ENCODE results near the gene SHD. TPM values are rescaled to one million over a fixed set of nuclear protein-coding genes. Genes with fewer than 3 reads are reported as not detected.

Gene SHD
- total RNA-seq, 1 experiment from 2014 or later = 2.0 TPM

DNA sequence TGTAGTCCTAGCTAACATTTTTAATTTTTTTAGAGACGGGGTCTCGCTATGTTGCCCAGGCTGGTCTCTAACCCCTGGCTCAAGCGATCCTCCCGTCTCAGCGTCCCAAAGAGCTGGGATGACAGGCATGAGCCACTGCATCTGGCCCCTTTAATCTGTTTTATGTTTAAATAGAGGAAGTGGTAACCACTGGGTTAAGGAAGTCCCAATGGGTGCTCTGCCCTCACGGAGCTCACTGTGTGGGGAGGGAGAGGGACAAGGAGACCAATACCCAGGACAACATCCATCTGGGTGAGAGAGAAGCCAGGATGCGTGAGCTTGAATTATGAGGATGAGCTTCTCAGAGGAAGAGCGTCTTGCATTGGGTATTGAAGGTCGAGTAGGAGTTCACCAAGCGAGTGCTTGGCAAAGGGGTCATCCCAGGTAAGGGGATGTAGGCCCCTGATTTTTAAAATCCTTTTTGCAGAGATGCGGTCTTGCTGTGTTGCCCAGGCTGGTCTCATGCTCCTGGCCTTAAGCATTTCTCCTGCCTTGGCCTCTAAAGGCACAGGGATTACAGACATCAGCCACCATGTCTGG, 18.4 kb upstream of the SHD start (continued):
- TF ChIP-seq, protein P1, sequence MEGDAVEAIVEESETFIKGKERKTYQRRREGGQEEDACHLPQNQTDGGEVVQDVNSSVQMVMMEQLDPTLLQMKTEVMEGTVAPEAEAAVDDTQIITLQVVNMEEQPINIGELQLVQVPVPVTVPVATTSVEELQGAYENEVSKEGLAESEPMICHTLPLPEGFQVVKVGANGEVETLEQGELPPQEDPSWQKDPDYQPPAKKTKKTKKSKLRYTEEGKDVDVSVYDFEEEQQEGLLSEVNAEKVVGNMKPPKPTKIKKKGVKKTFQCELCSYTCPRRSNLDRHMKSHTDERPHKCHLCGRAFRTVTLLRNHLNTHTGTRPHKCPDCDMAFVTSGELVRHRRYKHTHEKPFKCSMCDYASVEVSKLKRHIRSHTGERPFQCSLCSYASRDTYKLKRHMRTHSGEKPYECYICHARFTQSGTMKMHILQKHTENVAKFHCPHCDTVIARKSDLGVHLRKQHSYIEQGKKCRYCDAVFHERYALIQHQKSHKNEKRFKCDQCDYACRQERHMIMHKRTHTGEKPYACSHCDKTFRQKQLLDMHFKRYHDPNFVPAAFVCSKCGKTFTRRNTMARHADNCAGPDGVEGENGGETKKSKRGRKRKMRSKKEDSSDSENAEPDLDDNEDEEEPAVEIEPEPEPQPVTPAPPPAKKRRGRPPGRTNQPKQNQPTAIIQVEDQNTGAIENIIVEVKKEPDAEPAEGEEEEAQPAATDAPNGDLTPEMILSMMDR (IDR thresholded peaks at IDR 0.05 in 2 of 3, conservative IDR thresholded peaks at IDR 0.05 in 1 of 3; ENCODE audit: borderline replicate concordance in 1 of 3, insufficient read depth in 1 of 3, low read depth in 2 of 3, low read length in 2 of 3) = no peak
- no peak for TF ChIP-seq ZFX (IDR thresholded peaks at IDR 0.05)

DNA sequence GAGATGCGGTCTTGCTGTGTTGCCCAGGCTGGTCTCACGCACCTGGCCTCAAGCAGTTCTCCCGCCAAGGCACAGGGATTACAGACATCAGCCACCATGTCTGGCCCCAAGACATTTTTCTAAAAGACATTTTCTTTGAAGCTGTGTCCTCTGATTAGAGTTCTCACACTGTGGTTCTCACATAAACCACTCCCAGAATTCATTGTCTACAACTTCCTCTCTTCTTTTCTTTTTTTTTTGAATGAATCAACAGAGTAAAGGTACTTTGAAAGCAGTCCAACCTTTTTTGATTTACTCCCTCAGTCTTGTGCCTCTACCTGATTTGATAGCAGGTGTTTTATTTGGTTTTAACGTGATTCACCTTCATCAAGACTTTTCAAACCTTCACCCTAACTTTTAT, 14.3 kb upstream of the SHD start:
- TF ChIP-seq ZNF274 (IDR thresholded peaks at IDR 0.05; ENCODE audit: low read depth, low read length) = no peak
- TF ChIP-seq ELF1 (IDR thresholded peaks at IDR 0.05; ENCODE audit: borderline replicate concordance, low read depth) = no peak
- TF ChIP-seq YY1 (IDR thresholded peaks at IDR 0.05; ENCODE audit: extremely low read depth, insufficient replicate concordance, low read depth, low read length) = no peak
- H4K20me1 ChIP-seq (ENCODE audit: insufficient read depth) = no peaks in the 10 kb centered on the region
- intact Hi-C loops (cut with micrococcal nuclease) = loop anchor here (10.0 kb wide), 1 partner anchor 260 kb away; no protein-coding TSS in a partner anchor
- no peak overlapping the region for H2AFZ ChIP-seq (ENCODE audit: low read depth, low read length, poor library complexity, severe bottlenecking)
- H3K36me3 ChIP-seq (ENCODE audit: control insufficient read depth in 1 of 2, insufficient read depth in 2 of 2, low read length in 2 of 2) = peaks cover 6 to 18% of the 10 kb centered on the region in 2 experiments; a peak in 3 of 4 replicates
- BruUV-seq (replicated peaks) = no TSS peak
- H3K27ac ChIP-seq (ENCODE audit: low read depth, low read length) = no peak overlapping the region
- RAD21 ChIA-PET (ENCODE audit: low non-redundant PET in 1 of 2, low total read pairs in 2 of 2, uncharacterized antibody in 2 of 2, unreplicated experiment in 2 of 2) = no interaction called here
- POLR2A ChIA-PET = no interaction called here
- H3K4me3 ChIP-seq (replicated peaks in 1 of 2; ENCODE audit: low read depth in 1 of 2, low read length in 2 of 2) = no peak overlapping the region
- H3K79me2 ChIP-seq (ENCODE audit: insufficient read depth, low read length) = no peaks in the 10 kb centered on the region
- H3K9me2 ChIP-seq (ENCODE audit: insufficient read depth) = no peaks in the 10 kb centered on the region
- H3K9ac ChIP-seq (ENCODE audit: low read length) = no peak overlapping the region
- no peaks in the 10 kb centered on the region for H3K27me3 ChIP-seq (ENCODE audit: insufficient read depth, low read length)
- no peak overlapping the region for H3K4me2 ChIP-seq (ENCODE audit: low read length)
- peaks cover 0 to 7% of the 10 kb centered on the region in 2 experiments; a peak in 1 of 4 replicates for H3K4me1 ChIP-seq (ENCODE audit: control insufficient read depth in 1 of 2, insufficient read depth in 2 of 2, low read length in 2 of 2)
- DNase-seq (ENCODE audit: low read depth, low spot score) (no peak), ATAC-seq (no peak)
- CTCF ChIA-PET = interaction anchor here (2.7 kb wide), 1 partner anchor 87 kb away, joined by 52 read pairs; no protein-coding TSS in a partner anchor
- no peaks in the 10 kb centered on the region for H3K9me3 ChIP-seq (ENCODE audit: control insufficient read depth in 1 of 2, insufficient read depth in 1 of 2, low read depth in 1 of 2, low read length in 2 of 2)

Data from HCT116 (cell line).